NCI-H526 treated with DMSO at 0.1 percent for 48 hours (cell line): ENCODE data around the gene RHBDD2.
"Not testable (repeated sequence)": the region's sequence is repeated elsewhere in the genome, so short reads cannot be mapped to it uniquely, and the experiment has no call there.

Source experiments
- DNase-seq: peaks from one replicate; lab custom pipeline; 2025; lab: John Stamatoyannopoulos, UW

RHBDD2 gene

GRCh38 chr7:75866489-75867389 lies 12.1 kb upstream of the RHBDD2 start:
- DNase-seq = peak; percentile 62

DNA sequence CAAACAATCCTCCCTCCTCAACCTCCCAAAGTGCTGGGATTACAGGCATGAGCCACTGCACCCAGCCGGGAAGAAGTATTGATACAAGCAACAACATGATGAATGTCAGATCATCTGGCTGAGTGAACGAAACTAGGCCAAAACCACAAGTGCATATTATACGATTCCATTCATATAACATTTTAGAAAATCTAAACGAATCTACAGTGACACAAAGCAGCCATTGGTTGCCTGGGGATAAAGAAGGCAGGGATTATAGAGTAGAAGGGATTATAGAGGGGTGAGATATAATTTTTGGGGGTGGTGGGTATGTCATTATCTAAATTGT lies 11.5 kb upstream of the RHBDD2 start:
- no peak for DNase-seq

DNA sequence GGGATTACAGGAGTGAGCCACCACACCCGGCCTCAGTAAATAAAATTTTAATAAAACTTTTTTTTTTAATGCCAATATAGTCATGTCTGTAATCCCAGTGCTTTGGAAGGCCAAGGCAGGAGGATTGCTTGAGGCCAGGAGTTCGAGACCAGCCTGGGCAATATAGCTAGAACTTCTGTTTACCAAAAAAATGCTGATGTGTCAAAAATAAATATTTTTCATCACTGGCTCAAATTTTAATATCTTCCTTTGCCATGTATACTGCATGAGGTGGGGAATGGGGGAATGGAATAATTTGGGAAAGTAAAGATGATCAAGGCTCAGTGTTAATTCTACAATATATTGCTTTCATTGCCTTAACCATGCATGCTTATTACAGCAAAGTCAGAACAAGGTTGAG lies 10.7 kb upstream of the RHBDD2 start:
- no peak for DNase-seq

GRCh38 chr7:75869776-75870379 lies 9.0 kb upstream of the RHBDD2 start:
- no peak for DNase-seq

DNA sequence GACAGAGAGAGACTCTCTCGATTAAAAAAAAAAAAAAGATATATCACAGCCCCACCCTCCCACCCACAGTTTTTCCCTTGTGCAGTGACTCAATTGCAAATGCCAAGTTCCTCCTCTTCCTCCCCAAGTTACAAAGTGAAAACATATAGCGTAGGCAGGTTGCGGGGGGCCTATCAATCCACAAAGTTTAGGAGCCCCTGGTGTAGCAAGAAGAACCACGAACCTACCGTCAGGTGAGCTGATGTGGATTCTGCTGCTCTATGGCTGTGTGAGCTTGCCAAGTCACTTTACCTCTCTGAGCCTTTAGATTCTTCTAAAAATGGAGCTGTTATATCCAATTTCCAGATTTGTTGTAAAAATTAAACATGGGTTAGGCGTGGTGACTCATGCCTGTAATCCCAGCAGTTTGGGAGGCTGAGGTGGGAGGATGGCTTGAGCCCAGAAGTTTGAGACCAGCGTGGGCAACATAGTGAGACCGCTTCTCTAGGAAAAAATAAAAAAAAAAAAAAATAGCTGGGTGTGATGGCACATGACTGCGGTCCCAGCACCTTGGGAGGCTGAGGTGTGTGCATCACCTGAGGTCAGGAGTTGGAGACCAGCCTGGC lies 8.2 kb upstream of the RHBDD2 start:
- DNase-seq = no peak

GRCh38 chr7:75872073-75872782 lies 6.6 kb upstream of the RHBDD2 start:
- no peak for DNase-seq

DNA sequence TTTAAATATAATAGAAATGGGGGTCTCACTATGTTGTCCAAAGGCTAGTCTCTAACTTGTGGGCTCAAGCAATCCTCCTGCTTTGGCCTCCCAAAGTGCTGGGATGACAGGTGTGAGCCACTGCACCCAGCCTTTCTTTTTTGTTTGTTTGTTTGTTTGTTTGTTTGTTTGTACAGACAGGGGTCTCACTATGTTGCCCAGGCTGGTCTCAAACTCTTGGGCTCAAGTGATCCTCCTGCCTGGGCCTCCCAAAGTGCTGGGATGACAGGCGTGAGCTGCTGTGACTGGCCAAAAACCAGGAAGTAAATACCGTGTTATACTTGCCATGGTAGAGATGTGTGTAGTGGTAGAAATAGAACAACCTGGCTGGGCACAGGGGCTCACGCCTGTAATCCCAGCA lies 4.7 kb upstream of the RHBDD2 start:
- not testable (repeated sequence) for DNase-seq

GRCh38 chr7:75875113-75876080 lies 3.4 kb upstream of the RHBDD2 start:
- DNase-seq = no peak

- DNase-seq = no peak
Measured at GRCh38 chr7:75876126-75876881, 2.5 kb upstream of the RHBDD2 start.

DNA sequence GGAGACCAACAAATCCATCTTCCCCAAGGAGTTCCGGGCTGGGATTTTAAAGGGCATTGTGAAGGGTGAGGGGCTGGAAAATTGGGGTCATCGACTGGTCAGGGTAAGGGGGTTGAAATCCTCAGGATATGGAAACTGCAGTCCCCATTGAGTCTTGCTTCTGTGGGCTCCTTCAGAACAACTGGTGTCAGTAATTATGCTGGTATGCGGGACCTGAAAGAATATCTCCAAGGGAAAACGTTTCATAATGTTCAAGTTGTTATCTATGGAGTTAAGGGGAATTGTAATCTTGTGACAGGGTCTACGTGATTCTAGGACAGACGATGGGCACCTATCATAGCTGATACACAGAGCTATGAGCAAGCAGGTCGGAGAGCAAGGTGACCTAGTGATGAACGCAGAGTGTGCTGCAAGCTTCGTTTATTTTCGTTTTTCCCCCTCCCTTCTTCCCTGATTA lies 494 bp upstream of the RHBDD2 start:
- DNase-seq = no peak

DNA sequence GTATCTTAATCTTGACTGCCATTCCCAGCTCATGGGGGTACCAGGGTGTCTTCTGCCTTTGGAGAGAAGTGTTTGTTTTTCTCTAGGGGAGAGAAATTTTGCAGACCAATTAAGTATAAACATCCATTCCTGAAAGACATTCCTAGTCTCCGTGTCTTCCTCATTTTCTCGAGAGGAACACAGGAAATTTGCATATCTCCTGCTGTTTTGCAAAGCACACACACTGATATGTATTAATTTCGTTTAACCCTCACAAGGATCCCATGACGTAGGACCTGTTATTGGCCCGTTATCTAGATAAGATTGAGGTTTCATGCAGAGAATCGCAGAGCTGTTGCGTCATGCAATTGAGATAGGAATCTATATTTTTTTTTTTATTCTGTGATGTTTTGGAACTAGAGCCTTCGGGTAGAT lies 944 bp downstream of the RHBDD2 start:
- DNase-seq = peak; percentile 91

- no peak for DNase-seq
Measured at GRCh38 chr7:75880242-75880641, 1.4 kb downstream of the RHBDD2 start.

DNA sequence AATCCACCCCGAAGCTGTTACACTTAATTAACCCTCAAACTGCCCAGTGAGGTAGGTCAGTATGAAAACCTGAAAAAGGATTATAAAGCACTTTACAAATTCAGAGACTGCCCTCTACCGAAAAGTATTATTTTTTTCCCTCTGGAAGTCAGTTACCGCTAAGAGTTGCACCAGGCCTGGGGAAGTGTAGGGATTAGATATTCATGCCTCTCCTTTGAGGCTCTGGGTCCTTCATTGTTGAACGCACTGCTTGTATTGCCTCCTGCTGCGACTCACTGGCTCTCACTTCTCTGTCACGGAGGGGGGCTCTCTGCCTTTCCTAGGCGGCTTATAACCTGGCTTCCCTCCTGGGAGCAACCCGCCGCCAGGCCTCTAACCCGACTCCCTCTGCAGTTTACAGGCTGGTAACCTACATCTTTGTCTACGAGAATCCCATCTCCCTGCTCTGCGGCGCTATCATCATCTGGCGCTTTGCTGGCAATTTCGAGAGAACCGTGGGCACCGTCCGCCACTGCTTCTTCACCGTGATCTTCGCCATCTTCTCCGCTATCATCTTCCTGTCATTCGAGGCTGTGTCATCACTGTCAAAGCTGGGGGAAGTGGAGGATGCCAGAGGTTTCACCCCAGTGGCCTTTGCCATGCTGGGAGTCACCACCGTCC lies 2.7 kb downstream of the RHBDD2 start:
- no peak for DNase-seq

DNA sequence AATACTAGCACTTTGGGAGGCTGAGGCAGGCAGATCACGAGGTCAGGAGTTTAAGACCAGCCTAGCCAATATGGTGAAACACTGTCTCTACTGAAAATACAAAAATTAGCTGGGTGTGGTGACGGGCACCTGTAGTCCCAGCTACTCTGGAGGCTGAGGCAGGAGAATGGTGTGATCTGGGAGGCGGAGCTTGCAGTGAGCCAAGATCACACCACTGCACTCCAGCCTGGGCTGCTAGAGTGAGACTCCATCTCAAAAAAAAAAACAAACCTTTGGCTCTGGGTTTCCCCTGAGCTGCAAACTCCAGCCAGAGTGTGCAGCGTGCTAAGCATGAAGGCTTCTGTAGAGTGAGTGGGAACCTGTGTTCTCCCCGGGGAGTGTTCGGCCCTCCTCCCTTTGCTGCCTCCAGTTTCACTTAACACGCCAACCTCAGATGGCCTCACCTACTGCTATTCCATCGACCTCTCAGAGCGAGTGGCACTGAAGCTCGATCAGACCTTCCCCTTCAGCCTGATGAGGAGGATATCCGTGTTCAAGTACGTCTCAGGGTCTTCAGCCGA lies 4.5 kb downstream of the RHBDD2 start:
- not testable (repeated sequence) for DNase-seq

- no peak for DNase-seq
Measured at GRCh38 chr7:75884476-75884875, 5.6 kb downstream of the RHBDD2 start.

DNA sequence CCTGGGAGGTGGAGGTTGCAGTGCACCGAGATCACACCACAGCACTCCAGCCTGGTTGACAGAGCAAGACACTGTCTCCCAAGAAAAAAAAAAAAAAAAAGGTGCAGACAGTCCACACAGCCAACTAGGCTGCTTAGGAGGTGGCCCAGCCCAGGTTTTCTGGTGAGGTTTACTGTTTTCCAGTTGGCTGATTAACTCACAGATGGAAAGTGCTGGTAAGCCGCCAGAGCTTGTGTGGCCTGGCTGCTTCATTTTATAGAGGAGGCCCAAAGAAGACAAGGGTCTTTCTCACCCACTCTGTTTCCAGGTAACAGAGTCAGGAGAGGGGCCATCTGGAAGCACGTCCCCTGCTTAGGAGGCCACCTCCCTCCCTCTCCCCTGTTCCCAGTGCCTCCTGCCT lies 6.2 kb downstream of the RHBDD2 start:
- DNase-seq = no peak

DNA sequence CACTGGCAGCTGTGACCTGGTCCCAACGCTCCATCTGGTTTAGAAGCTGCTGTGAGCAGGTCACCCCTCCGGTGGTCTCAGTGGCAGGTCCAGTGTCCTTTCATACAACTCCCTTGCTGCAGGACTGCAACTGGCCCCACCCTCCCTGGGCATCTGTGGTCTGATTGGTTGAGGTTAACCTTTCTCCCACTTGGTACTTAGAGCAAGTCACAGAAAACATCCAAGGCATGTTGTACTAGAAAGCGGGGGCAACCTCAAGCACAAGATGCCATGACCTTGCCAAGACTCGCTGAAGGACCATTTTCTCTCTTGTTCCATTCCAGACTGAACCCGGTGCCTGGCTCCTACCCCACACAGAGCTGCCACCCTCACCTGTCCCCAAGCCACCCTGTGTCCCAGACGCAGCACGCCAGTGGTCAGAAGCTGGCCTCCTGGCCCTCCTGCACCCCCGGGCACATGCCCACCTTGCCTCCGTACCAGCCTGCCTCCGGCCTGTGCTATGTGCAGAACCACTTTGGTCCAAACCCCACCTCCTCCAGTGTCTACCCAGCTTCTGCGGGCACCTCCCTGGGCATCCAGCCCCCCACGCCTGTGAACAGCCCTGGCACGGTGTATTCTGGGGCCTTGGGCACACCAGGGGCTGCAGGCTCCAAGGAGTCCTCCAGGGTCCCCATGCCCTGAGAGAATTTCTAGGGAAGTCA lies 9.0 kb downstream of the RHBDD2 start:
- DNase-seq = no peak

DNA sequence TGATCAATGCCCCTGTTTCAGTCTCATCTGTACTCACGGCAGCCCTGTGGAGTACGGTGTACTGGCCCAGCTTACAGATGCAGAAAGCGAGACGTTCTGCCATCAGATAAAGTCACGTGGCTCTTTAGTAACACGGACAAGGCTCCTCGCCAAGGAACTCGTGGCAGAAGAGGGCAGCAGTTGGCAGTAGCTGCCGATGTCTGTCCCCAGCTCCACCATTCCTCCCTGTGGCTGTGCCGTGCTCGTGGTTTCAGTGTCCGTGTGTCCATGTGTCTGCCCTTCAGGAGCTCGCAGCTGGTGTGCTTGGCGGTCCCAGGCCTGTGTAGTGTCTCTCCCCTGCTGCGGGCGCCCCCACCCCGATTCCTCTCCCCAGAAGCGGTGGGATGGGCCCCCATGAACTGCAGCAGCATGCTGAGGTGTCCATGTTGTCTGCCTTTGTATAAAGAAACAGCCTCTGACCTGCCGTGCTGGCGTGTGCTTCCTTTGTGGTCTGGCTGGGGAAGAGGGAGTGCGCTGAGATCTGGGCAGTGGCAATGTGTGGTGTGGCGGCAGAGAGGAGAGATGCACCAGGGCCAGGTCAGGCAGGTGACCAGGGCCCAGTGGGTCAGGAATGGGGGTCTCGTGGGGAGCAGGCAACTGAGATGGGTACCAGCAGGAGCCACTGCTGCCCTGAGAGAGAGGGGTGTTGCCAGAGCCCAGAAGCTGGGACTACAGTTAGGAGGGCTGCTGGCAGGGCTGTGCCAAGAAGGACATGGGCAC lies 9.8 kb downstream of the RHBDD2 start:
- DNase-seq = no peak
